ENCODE results near the gene RAPGEF5. TPM values are rescaled to one million over a fixed set of nuclear protein-coding genes. Genes with fewer than 3 reads are reported as not detected.

Gene RAPGEF5
- total RNA-seq, 1 experiment from 2014 or later: 15.6 TPM

DNA sequence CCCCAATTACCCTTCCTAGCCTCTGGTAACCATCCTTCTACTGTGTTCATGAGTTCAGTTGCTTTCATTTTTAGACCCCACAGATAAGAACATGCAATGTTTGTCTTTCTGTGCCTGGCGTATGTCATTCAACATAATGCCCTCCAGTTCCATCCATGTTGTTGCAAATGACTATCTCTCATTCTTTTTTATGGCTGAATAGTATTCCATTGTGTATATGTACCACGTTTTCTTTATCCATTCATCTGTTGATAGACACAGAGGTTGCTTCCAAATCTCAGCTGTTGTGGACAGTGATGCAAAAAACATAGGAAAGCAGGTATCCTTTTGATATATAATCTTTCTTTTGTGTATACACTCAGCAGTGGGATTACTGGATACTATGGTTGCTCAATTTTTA, 51.2 kb downstream of the RAPGEF5 start:
- DNase-seq (ENCODE audit: low read depth, low spot score): no peak
- Histone ChIP-seq H3K27me3 (ENCODE audit: insufficient read depth, low read length) (no peaks in the 10 kb centered on the region), H2AFZ (ENCODE audit: low read depth, low read length, poor library complexity, severe bottlenecking) (no peak overlapping the region), H3K4me2 (ENCODE audit: low read length) (no peak overlapping the region), H3K27ac (ENCODE audit: low read depth, low read length) (no peak overlapping the region), H3K4me1 (ENCODE audit: control insufficient read depth in 1 of 2, insufficient read depth in 2 of 2, low read length in 2 of 2) (no peaks in the 10 kb centered on the region), H3K9me3 (ENCODE audit: control insufficient read depth in 1 of 2, insufficient read depth in 1 of 2, low read depth in 1 of 2, low read length in 2 of 2) (no peaks in the 10 kb centered on the region), H3K9ac (ENCODE audit: low read length) (no peak overlapping the region), H4K20me1 (ENCODE audit: insufficient read depth) (no peaks in the 10 kb centered on the region), H3K4me3 (replicated peaks in 1 of 2; ENCODE audit: low read depth in 1 of 2, low read length in 2 of 2) (no peak overlapping the region), H3K36me3 (ENCODE audit: control insufficient read depth in 1 of 2, insufficient read depth in 2 of 2, low read length in 2 of 2) (peaks cover 8 to 15% of the 10 kb centered on the region in 2 experiments; a peak in 3 of 4 replicates), H3K79me2 (ENCODE audit: insufficient read depth, low read length) (no peaks in the 10 kb centered on the region), H3K9me2 (ENCODE audit: insufficient read depth) (no peaks in the 10 kb centered on the region)
- TF ChIP-seq POLR2AphosphoS5 (IDR thresholded peaks at IDR 0.05; ENCODE audit: low read depth, low read length): no peak
- no peak for TF ChIP-seq ZNF274 (IDR thresholded peaks at IDR 0.05; ENCODE audit: low read depth, low read length)
- TF ChIP-seq, protein P1, sequence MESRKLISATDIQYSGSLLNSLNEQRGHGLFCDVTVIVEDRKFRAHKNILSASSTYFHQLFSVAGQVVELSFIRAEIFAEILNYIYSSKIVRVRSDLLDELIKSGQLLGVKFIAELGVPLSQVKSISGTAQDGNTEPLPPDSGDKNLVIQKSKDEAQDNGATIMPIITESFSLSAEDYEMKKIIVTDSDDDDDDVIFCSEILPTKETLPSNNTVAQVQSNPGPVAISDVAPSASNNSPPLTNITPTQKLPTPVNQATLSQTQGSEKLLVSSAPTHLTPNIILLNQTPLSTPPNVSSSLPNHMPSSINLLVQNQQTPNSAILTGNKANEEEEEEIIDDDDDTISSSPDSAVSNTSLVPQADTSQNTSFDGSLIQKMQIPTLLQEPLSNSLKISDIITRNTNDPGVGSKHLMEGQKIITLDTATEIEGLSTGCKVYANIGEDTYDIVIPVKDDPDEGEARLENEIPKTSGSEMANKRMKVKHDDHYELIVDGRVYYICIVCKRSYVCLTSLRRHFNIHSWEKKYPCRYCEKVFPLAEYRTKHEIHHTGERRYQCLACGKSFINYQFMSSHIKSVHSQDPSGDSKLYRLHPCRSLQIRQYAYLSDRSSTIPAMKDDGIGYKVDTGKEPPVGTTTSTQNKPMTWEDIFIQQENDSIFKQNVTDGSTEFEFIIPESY (IDR thresholded peaks at IDR 0.05; ENCODE audit: extremely low read depth, insufficient replicate concordance, low read length): no peak
- BruUV-seq (replicated peaks): no TSS peak
- CTCF ChIA-PET: no interaction called here
- intact Hi-C loops (cut with micrococcal nuclease): no loop called here
- ATAC-seq: no peak
- POLR2A ChIA-PET: no interaction called here
- RAD21 ChIA-PET (ENCODE audit: low non-redundant PET in 1 of 2, low total read pairs in 2 of 2, uncharacterized antibody in 2 of 2, unreplicated experiment in 2 of 2): no interaction called here

DNA sequence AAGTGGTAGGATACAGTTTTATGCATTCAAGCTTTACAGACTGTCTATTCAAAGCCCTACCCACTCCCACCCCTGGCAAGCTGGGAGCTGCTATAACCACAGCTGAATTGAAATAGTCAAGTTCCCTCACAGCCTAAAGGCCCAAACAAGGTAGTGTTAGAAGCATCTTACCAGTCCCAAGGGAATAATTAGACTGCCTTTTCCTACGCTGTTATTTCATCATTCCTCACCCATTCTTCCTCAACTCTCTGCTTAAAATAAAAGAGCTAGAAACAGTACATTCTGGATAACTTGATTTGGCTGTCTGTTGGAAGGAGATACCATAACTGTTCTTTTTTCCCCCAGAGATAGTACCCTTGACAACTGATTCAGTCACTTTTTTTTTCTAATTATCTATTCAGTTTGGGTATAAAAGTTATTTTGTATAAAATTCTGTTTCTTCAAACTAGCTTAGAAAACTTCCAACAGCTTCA, 54.0 kb downstream of the RAPGEF5 start:
- Histone ChIP-seq H3K9me3 (ENCODE audit: control insufficient read depth in 1 of 2, insufficient read depth in 1 of 2, low read depth in 1 of 2, low read length in 2 of 2) (no peaks in the 10 kb centered on the region), H3K27ac (ENCODE audit: low read depth, low read length) (no peak overlapping the region), H3K36me3 (ENCODE audit: control insufficient read depth in 1 of 2, insufficient read depth in 2 of 2, low read length in 2 of 2) (peaks cover 8 to 12% of the 10 kb centered on the region in 2 experiments; a peak in 3 of 4 replicates), H3K4me2 (ENCODE audit: low read length) (no peak overlapping the region), H3K4me3 (replicated peaks in 1 of 2; ENCODE audit: low read depth in 1 of 2, low read length in 2 of 2) (no peak overlapping the region), H3K9me2 (ENCODE audit: insufficient read depth) (no peaks in the 10 kb centered on the region), H3K79me2 (ENCODE audit: insufficient read depth, low read length) (no peaks in the 10 kb centered on the region), H2AFZ (ENCODE audit: low read depth, low read length, poor library complexity, severe bottlenecking) (no peak overlapping the region), H3K4me1 (ENCODE audit: control insufficient read depth in 1 of 2, insufficient read depth in 2 of 2, low read length in 2 of 2) (no peaks in the 10 kb centered on the region), H3K27me3 (ENCODE audit: insufficient read depth, low read length) (no peaks in the 10 kb centered on the region), H3K9ac (ENCODE audit: low read length) (no peak overlapping the region), H4K20me1 (ENCODE audit: insufficient read depth) (no peaks in the 10 kb centered on the region)
- TF ChIP-seq RAD21 (IDR thresholded peaks at IDR 0.05; ENCODE audit: low read depth): no peak
- no peak for TF ChIP-seq EGR1 (IDR thresholded peaks at IDR 0.05; ENCODE audit: low read depth)
- no peak for TF ChIP-seq EZH2 (IDR thresholded peaks at IDR 0.05)
- TF ChIP-seq SIN3A (IDR thresholded peaks at IDR 0.05; ENCODE audit: low read depth): no peak
- TF ChIP-seq ZNF274 (IDR thresholded peaks at IDR 0.05; ENCODE audit: low read depth, low read length): no peak
- no peak for TF ChIP-seq SP1 (IDR thresholded peaks at IDR 0.05; ENCODE audit: low read depth)
- TF ChIP-seq, protein P2, sequence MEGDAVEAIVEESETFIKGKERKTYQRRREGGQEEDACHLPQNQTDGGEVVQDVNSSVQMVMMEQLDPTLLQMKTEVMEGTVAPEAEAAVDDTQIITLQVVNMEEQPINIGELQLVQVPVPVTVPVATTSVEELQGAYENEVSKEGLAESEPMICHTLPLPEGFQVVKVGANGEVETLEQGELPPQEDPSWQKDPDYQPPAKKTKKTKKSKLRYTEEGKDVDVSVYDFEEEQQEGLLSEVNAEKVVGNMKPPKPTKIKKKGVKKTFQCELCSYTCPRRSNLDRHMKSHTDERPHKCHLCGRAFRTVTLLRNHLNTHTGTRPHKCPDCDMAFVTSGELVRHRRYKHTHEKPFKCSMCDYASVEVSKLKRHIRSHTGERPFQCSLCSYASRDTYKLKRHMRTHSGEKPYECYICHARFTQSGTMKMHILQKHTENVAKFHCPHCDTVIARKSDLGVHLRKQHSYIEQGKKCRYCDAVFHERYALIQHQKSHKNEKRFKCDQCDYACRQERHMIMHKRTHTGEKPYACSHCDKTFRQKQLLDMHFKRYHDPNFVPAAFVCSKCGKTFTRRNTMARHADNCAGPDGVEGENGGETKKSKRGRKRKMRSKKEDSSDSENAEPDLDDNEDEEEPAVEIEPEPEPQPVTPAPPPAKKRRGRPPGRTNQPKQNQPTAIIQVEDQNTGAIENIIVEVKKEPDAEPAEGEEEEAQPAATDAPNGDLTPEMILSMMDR (IDR thresholded peaks at IDR 0.05 in 2 of 3, conservative IDR thresholded peaks at IDR 0.05 in 1 of 3; ENCODE audit: borderline replicate concordance in 1 of 3, insufficient read depth in 1 of 3, low read depth in 2 of 3, low read length in 2 of 3): no peak
- TF ChIP-seq ZFX (IDR thresholded peaks at IDR 0.05): no peak
- TF ChIP-seq SRF (IDR thresholded peaks at IDR 0.05; ENCODE audit: low read depth): no peak
- TF ChIP-seq CEBPB (IDR thresholded peaks at IDR 0.05; ENCODE audit: low read depth): no peak
- ATAC-seq (no peak), DNase-seq (ENCODE audit: low read depth, low spot score) (no peak)
- RAD21 ChIA-PET (ENCODE audit: low non-redundant PET in 1 of 2, low total read pairs in 2 of 2, uncharacterized antibody in 2 of 2, unreplicated experiment in 2 of 2): no interaction called here
- CTCF ChIA-PET: no interaction called here
- POLR2A ChIA-PET: no interaction called here
- BruUV-seq (replicated peaks): no TSS peak
- intact Hi-C loops (cut with micrococcal nuclease): no loop called here
